Stimulated activated naive CD4-positive, alpha-beta T cell treated with Interleukin-2 at 50 U/mL for 16 hours (primary cell): ENCODE measurements around the gene LRSAM1.
"Not testable (repeated sequence)": the region's sequence is repeated elsewhere in the genome, so short reads cannot be mapped to it uniquely, and the experiment has no call there.

Source experiments
- DNase-seq: peaks from one replicate; lab custom pipeline; 2025; lab: John Stamatoyannopoulos, UW

Gene LRSAM1

DNA sequence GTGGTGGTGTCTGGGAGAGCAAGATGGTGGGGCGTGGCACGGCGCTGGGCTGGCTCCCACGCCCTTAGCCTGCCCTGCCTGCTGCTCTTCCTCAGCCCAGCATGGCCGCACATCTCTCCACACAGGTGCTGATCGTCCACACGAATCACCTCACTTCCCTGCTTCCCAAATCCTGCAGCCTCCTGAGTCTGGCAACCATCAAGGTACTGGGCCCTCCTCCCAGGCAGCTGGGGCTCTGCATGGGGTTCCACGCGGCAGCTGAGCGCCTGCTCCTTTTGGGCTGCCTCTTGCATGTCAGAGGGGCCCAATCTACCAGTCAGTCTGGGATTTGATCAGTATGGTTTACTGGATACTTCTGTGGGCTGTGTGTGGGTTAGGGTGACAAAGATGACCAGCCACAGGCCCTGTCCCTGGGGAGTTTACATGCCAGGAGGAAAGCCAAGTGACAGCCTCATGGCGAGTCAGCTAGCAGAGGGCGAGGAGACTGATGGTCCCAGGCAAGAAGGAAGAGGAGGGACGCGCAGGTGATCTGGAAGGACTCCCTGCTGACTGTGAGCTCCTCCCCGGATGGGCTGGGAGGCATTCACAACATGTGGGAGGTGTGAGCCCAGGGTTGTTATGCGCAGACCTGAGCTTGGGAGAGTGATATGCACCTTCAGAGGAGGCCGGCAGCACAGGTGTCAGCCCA is 6.0 kb downstream of the LRSAM1 start:
- no peak for DNase-seq

DNA sequence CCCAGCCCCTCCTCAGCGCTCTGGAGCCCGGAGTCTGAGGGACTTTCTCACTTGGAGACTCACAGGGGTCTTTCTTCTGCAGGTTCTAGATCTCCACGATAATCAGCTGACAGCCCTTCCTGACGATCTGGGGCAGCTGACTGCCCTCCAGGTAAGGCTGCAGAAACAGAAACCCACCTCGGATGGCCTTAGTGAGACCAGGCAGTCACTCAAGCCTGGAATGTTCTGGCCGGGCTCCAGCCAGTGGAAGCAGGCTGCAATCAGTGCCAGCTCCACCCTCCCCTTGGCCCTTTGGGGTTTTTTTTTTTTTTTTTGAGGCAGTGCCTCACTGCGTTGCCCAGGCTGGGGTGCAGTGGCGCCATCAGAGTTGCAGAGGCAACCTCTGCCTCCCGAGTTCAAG is 7.6 kb downstream of the LRSAM1 start:
- DNase-seq: no peak

DNA sequence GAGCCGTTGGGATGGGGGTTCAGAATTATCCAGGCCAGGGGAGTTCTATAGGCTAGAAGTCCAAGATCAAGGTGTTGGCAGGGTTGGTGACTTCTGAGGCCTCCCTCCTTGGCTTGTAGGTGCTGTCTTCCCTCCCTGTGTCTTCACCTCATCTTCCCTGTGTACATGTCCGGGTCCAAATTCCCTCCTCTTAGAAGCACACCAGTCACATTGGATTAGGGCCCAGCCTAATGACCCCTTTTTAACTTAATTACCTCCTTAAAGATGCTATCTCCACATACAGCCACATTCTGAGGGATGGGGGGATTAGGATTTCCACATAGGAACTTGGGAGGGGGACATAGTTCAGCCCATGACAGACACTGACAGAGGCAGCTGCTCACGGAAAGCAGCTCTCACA is 12.1 kb downstream of the LRSAM1 start:
- DNase-seq: no peak

DNA sequence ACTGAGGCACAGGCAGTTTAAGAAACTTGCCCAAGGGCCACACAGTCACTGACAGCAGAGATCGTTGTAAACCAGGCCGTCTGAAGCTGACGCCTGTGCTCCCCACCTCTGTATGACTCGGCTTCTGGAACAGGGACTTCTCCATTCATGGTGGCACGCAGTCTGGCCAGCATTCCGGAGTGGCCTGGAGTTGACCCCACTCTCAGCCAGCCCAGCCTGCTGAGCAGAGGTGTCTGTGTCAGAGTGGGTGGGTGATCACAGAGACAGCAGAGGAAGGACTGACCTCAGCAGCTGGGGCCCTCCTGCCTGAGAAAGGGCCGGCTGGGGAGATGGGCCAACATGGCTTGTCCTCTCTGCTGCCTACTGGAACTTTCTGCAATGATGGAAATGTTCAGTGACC is 12.6 kb downstream of the LRSAM1 start:
- no peak for DNase-seq

DNA sequence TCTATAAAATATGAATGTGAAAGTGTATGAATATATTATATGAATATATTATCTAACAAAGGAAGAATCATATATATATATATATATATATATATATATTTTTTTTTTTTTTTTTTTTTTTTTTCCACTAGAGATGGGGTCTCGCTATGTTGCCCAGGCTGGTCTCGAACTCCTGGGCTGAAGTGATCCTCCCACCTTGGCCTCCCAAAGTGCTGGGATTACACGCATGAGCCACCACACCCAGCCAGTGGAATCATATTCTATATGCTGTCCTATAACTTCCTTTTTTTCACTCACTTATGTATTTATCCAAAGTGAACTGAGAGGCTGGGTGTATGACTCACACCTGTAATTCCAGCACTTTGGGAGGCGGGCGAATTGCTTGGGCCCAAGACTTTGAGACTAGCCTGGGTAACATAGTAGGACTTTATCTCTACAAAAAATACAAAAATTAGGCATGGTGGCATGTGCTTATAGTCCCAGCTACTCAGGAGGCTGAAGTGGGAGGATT is 15.2 kb downstream of the LRSAM1 start:
- not testable (repeated sequence) for DNase-seq

DNA sequence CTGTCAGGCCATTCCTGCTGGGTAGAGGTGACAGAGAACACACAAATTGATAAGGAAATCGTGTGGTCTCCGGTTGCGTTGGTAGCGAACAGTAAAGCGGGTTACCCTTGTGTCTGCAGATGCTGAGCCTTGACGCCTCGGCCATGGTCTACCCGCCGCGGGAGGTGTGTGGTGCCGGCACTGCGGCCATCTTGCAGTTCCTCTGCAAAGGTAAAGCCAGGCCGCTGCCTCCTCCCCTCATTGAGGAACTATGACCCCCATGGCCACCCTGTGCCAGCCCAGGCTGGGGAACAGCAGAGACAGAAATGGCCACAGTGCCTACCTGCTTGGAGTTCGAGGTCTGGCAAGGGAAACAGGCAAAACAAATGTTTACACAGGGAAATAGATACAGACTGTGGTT is 16.3 kb downstream of the LRSAM1 start:
- DNase-seq: no peak

DNA sequence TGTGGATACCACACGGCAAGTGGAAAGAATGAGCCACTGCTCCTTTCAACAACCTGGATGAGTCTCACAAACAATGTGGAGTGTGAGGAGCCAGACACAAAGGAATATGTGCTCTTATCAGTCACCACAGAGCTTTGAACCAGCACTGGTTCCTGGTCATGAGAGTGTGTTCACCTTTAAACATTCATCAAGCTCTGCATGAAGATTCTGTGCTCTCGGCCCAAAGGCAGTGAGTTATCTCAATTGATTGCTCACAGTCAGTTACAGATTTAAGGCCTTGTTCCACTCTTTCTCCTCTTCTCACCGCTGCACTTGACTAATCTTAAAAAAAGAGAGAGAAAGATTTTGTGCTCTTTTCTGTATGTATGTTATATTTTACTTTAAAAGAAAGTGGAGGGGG is 19.4 kb downstream of the LRSAM1 start:
- DNase-seq: no peak

DNA sequence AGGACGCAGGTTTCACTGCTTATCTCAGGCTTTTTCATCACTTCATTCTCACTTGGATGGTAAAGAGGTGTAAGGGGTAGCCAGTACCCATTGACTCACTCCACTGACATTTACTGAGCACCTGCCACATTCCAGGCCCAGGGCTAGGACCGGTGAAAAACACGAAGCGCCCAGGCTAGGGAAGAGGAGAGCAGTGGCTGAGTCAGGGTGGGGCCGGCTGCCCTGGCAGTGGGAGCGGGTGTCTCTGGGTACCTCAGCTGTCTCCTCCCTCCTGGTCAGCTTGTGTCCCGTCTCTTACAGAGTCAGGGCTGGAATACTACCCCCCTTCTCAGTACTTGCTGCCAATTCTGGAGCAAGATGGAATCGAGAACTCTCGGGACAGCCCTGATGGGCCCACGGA is 22.2 kb downstream of the LRSAM1 start:
- no peak for DNase-seq

DNA sequence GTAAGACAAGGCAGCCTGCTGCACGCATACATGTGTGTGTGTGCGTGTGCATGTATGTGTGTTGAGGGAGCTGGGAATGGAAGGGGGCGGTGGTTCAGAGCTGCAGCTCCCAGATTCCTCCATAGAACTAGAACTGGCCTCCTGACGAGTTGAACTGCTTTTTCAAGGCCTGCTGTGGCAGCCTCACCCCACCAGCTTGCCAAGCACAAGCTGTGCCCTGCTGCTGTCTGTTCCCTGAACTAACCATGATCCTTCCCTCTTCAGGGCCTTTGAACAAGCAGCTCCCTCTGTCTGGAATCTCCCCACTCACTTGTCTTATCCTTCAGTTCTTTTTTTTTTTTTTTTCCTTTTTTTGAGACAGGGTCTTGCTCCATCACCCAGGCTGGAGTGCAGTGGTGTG is 22.6 kb downstream of the LRSAM1 start:
- no peak for DNase-seq

DNA sequence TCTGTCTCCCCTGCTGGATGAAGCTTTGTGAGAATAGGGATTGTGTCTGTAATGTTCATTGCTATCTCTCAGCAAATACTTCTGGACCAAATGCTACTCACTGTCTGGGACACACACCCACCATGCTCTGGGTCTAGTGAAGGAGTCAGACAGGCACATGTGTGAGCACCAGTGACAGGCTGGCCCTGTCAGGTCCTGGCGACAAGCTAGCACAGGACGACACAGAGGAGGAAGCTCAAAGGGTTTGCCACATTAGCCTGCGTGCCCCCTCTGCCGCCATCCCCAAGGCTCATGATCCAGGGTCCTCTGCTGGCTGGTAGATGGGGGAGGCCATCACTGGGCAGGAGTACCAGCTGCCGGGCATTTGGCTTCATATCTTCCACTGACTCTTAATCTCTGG is 23.3 kb downstream of the LRSAM1 start:
- no peak for DNase-seq

DNA sequence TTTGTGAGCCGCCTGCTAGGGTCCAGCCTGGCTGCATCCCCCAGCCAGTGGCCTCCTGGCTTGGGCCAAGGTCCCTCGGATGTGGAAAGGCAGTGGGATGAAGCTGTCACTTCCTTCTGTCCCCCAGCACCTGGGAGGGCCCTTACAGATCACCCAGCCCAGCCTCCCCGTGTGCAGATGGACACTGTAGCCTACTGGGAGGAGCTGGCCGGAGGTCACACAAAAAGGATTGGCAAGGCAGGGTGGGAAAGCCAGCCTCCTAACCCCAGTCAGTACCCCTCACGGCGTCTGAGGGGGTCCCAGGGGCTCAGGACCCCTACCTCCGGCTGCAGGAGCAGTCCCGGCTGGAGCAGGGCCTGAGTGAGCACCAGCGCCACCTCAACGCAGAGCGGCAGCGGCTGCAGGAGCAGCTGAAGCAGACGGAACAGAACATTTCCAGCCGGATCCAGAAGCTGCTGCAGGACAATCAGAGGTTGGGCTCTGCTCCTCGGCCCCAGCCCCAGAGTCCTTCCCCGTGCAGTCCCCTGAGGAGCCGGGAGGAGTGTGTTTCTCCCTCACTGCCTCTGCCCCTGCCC is 28.3 kb downstream of the LRSAM1 start:
- no peak for DNase-seq

DNA sequence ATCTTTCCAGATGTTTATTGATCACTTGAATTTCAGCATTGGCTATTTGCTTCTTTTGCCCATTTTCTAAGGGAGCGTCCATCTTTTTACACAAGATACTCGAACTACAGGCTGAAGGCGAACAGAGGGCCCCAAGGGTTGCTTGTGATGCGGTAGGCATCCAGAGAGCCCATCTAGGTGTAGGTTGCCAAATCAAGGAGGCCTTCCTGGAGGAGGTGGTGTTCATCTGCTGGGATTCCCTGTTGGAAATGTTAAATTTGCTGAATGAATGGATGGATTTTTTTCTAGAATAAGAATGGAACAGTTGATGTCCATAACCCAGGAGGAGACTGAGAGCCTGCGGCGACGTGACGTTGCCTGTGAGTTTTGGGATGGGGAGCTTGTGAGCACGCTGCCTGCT is 31.4 kb downstream of the LRSAM1 start:
- DNase-seq: no peak

DNA sequence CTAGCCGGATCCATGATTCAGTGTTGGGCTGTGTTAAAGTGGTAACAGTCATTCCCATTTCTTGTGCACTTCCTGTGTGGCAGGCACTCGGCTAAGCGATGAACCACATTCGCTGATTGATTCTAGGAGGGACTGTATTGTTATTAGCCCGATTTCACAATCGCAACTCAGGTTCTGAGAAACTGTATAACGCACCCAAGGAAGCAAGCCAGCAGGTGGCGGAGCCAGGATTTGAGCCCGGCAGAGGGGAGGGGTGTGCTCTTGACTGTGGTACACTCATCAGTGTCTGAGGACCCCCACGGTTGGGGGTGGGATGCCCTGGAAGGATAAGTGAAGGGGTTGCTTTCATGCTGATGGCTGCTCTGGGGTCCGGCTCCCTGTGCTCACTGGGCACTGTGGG is 34.7 kb downstream of the LRSAM1 start:
- DNase-seq: no peak

DNA sequence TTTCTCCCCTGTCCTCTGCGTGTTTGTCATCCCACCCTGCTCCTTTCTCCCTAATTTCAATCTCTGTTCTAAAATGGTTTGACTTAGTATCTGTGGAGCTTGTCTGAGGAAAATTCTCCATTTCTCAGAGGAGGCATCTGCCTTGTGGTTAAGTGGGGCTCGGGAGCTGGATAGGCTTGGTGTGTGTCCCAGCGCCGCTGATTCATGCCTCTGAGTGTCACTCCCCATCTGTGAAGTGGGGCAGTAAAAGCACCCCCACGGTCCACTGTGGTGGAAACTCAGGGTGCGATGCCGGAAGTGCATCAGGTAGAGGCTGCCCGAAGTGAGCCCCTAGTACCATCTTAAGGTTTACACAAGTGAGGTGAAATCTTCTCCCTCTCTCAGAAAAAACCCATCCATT is 37.6 kb downstream of the LRSAM1 start:
- no peak for DNase-seq

DNA sequence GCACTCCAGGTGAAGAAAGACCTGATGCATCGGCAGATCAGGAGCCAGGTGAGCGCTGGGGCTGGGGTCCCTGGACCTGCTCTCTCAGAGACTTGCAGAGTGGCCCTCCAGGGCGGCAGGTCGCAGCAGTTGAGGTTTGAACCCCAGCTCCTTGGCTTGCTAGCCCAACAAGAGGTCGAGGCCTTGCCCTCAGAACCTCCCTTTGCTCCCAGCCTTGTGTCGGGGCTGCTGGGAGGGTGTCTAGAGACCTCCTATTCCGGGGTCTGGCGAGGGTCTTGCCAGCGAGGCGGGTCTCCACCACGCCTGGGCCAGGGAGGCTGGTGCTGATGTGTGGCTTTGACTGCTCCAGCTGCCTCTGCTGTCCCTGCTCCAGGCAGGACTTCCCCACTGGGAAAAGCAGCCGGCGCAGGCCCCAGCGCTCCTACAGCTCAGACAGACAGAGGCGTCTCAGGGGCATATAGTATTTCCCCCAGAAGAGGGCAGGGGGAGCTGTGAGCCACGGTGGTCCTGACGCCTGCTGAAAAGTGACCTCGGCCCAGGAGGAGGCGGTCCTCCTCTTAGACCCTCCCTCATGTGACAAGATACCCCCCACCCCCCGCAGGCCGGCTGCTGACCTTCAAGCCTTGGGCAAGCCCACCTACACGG is 38.3 kb downstream of the LRSAM1 start:
- no peak for DNase-seq

DNA sequence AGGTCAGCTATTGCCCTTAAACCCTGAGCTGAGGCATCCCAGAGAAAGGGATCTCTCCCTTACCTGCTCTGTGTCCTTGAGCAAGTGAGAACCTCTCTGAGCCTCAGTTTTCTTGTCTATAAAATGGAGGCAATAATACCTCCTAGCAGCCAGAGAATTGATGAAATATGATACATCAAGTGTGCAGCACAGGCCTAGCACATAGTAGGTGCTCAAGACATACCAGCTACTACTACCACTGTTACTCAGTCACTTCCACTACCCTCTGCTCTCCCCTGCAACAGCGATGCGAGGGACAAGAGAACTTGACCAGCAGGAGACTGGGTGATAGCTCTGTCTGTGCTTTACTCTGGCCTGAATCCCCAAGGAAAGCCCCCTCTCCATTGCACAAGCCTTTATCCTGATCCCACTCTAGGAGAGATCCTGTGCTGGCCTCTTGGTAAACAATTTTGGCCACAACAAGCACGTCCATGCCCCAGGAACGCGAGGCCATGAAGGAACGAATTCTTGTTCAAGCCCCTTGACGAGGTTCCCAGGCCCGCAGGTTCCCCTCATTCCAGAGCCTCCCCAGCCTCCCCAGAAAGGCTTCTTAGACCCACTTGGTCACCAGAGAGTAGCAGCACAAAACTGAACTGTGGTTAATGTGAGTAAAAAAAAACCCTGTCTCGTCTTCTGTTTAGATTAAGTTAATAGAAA is 39.4 kb downstream of the LRSAM1 start:
- DNase-seq: no peak

DNA sequence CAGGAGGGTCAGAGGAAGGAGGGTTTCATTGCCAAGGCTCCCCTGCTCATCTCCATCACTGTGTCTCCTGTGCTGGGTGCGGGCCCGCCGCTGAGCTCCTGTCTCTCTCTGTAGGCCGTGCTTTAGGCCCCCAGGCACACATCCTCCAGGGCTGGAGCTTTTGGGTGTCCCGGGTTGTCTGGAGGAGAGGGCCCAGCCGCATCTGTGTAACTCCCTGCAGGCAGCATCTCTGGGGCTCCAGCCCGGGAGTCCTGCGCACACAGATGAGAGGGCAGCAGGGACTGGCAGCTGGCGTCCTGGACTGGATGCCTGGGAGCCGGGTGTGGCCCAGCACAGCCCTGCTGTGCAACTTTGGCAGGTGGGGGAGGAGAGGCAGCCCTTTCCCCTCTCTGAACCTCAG is 40.2 kb downstream of the LRSAM1 start:
- no peak for DNase-seq

DNA sequence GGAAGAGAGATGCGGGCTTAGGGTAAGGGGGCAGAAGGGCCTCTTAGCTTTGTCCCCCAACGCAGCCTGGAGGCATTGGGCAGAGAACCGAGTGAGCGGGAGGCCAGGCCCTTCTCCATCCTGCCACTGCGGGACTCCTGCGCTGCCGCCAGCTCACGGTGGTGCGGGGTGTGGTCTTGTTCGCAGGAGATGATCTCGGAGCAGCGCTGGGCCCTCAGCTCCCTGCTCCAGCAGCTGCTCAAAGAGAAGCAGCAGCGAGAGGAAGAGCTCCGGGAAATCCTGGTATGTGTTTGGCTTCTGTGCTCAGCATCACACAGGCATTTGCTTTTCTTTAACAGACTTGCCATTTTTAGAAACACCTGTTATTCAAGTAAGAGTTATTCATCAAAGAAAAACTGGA is 41.3 kb downstream of the LRSAM1 start:
- DNase-seq: no peak

DNA sequence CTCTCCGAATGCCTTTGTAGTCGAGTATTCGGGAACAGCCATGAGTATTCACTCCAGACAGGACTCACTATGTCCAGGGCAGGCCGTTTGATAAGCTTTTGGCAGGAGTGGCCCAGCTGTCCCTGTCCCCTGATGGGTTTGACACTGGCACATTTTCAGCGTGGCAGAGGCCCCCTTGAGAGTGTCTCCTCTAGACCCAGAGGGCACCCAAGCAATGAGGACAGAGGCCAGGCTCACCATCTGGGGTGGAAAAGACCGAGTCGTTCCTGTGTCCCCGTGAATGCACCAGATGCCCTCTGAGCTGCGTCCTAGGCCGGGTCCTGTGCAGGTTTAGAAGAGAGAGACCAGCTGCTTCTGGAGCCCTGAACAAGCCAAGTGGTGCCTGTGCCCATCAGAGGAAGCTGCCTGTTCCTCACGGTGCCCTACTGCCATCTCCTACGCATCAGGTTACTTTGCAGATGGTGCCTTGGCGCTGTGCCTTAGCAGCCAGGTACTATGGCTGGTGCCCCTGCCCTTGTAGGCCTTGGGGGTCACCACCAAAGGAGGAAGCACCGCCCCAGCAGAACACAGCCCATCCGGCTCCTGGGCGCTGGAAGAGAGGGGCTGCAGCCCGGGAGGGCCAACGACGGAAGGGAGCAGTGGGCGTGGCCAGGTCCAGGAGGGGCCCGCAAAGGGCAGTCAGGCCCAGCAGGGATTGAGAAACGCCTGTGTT is 42.4 kb downstream of the LRSAM1 start:
- DNase-seq: no peak

DNA sequence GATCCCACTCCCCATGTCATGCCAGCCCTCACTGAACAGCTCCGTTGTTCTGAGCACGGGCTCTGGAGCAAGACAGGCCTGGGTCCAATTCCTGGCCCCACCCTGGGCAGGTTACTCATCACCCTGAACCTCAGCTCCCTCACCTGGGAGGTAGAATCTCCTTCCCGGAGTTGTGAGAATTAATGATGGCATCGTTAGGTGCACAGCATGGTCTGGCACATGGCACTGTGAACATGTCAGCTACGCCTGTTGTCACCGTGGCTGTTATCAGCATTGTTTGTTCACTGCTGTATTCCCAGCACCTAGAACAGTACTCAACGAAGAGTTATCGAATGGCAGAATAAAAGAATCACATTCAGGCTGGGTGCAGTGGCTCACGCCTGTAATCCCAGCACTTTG is 43.0 kb downstream of the LRSAM1 start:
- DNase-seq: no peak

DNA sequence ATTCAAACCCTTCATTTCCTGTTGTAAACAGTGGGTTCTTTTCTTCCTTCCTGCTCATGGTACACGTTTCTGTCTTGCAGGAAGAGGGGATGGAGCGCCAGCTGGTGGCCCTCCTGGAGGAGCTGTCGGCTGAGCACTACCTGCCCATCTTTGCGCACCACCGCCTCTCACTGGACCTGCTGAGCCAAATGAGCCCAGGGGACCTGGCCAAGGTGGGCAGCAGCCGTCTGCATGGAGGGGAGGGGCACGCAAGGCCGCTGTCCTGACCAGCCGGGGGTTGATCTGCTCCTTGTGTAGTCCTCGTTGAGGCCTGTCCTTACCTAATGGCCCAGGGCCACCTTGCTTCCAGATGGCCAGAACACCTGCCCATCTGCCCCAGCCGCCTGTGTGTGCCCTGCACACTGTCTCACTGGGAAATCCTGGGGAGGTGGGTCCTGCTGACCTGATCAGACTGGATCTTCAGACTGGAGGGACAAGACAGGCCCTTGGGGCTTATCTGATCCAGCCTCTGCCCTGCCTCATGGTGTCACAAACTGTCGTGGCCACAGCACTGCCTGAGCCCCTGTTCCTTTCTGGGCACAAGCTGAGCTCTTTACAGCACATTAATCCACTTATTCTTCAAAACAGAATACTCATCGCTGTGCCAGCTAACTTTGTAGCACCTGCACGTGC is 44.7 kb downstream of the LRSAM1 start:
- DNase-seq: no peak

DNA sequence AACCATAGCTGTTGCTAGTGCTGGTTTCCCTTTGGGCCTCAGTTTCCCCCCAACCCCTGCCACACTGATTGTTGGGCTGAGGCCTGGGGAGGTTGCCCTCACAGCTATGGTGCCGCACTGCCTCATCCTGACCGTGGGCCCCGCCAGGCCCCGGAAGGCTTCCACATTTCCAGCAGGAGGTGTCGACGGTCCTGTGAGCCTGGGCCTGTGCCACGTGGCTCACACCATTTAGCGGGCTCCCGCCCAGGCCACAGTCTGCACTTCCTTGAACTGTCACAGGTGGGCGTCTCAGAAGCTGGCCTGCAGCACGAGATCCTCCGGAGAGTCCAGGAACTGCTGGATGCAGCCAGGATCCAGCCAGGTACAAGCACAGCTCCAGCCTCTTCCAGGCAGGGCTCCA is 45.7 kb downstream of the LRSAM1 start:
- no peak for DNase-seq
